K562 (cell line): ENCODE results near the gene TRIO. TPM values are rescaled to one million over a fixed set of nuclear protein-coding genes. Genes with fewer than 3 reads are reported as not detected.
"Not testable (repeated sequence)": the region's sequence is repeated elsewhere in the genome, so short reads cannot be mapped to it uniquely, and the experiment has no call there.

Experiments used
- ATAC-seq: fragments of 200-7000 bp; cut with Tn5 transposase; 3 replicates; pipeline ENCODE4 v1.9.1; 2020; ENCODE audit warnings: moderate library complexity
- BruUV-seq: library from RNA; stranded (reverse); fragments of 400-500 nt; replicated peaks from 2 replicates; lab custom pipeline; 2021; lab: Mats Ljungman, UMichigan
- CTCF ChIA-PET: fragments of 300-600 bp; formaldehyde crosslinking; extraction: SDS; loops from one replicate; lab custom pipeline; 2021; ENCODE audit warnings: low intra/inter-chr PET ratio; lab: Yijun Ruan, JAX
- POLR2A ChIA-PET: fragments of 300-600, 350-650 bp; sonication (Branson Sonifier 250); formaldehyde crosslinking; extraction: SDS; loops from one replicate; lab custom pipeline; 2021; ENCODE audit warnings: antibody characterized with exemption, inconsistent platforms; lab: Yijun Ruan, JAX
- DNase-seq, 4 experiments: peaks; one replicate each; pipeline versions ENCODE4 v3.0.0 to v3.0.0-alpha.2; 2011 to 2018; ENCODE audit warnings: low spot score in 3 of 4, mixed read lengths in 3 of 4; ENCODE audit errors: extremely low read depth in 1 of 4
- FAIRE-seq: peaks from 2 replicates; lab custom pipeline; 2011; peaks lifted over from hg19 to GRCh38; lab: Jason Lieb, UNC
- H2AFZ ChIP-seq: 2 replicates; pipeline ENCODE4 v1.6.0; 2011; ENCODE audit warnings: low read depth, low read length, control low read depth, inconsistent platforms
- H3K27ac ChIP-seq: fragments of 200-600 bp; 3 replicates; pipeline ENCODE4 v1.8.0; 2011; ENCODE audit warnings: low read depth, mild to moderate bottlenecking, control low read depth, inconsistent platforms, low read length, moderate library complexity, mixed read lengths; ENCODE audit errors: extremely low read depth
- H3K27me3 ChIP-seq, 2 experiments: fragments of 300-600 bp in 1 of 2; 2 replicates in 1 of 2; 3 replicates in 1 of 2; pipeline versions ENCODE4 v1.6.0 to v1.8.0; 2011; ENCODE audit warnings: inconsistent platforms in 2 of 2, low read length in 2 of 2, mild to moderate bottlenecking in 1 of 2, mixed read lengths in 1 of 2, moderate library complexity in 1 of 2; ENCODE audit not compliant: control insufficient read depth in 2 of 2, insufficient read depth in 2 of 2
- H3K36me3 ChIP-seq: fragments of 300-600 bp; 3 replicates; pipeline ENCODE4 v1.8.0; 2011; ENCODE audit warnings: mild to moderate bottlenecking, low read length, inconsistent platforms; ENCODE audit not compliant: control insufficient read depth, insufficient read depth
- H3K4me1 ChIP-seq, 2 experiments: fragments of 200-600 bp in 1 of 2; replicated peaks in 1 of 2; 2 replicates in 1 of 2; 3 replicates in 1 of 2; pipeline versions ENCODE4 v1.5.1 to v1.8.0; 2011; ENCODE audit warnings: inconsistent platforms in 2 of 2, low read length in 2 of 2, mild to moderate bottlenecking in 1 of 2, mixed read lengths in 1 of 2, moderate library complexity in 1 of 2; ENCODE audit not compliant: control insufficient read depth in 2 of 2, insufficient read depth in 2 of 2
- H3K4me2 ChIP-seq: 2 replicates; pipeline ENCODE4 v1.6.1; 2011; ENCODE audit warnings: low read length, control low read depth, inconsistent platforms, mixed read lengths; ENCODE audit not compliant: insufficient read depth
- H3K4me3 ChIP-seq: fragments of 200-600 bp; sonication (generic), shearing (Covaris generic); 2 replicates; pipeline ENCODE4 v1.5.1; 2016; ENCODE audit warnings: control low read depth, inconsistent platforms
- H3K79me2 ChIP-seq: fragments of 200-600 bp; 3 replicates; pipeline ENCODE4 v1.8.0; 2011; ENCODE audit warnings: low read length, inconsistent platforms; ENCODE audit not compliant: control insufficient read depth, insufficient read depth
- H3K9ac ChIP-seq, 2 experiments: 2 replicates each; pipeline versions ENCODE4 v1.6.0 to v1.6.1; 2011; ENCODE audit warnings: low read depth in 2 of 2, low read length in 2 of 2, control low read depth in 1 of 2, inconsistent platforms in 1 of 2, mild to moderate bottlenecking in 1 of 2, mixed read lengths in 1 of 2; ENCODE audit not compliant: insufficient read depth in 1 of 2
- H3K9me1 ChIP-seq: one replicate; pipeline ENCODE4 v1.6.0; 2011; ENCODE audit warnings: inconsistent platforms, mild to moderate bottlenecking, low read length, moderate library complexity; ENCODE audit not compliant: control insufficient read depth, insufficient read depth
- H3K9me3 ChIP-seq: replicated peaks from 2 replicates; pipeline ENCODE4 v1.5.1; 2011; ENCODE audit warnings: low read depth, low read length, inconsistent platforms; ENCODE audit not compliant: control insufficient read depth, insufficient read depth
- H4K20me1 ChIP-seq: replicated peaks from 2 replicates; pipeline ENCODE4 v1.6.1; 2011; ENCODE audit warnings: low read length, inconsistent platforms, mixed read lengths; ENCODE audit not compliant: control insufficient read depth, insufficient read depth
- ATF2 ChIP-seq: sonication (generic); formaldehyde crosslinking; IDR thresholded peaks from 2 replicates; pipeline ENCODE4 v1.8.1; 2022; ENCODE audit warnings: missing genetic modification reagents
- BRF2 ChIP-seq: IDR thresholded peaks from 3 replicates; pipeline ENCODE4 v1.6.1; 2011; ENCODE audit warnings: borderline replicate concordance, mild to moderate bottlenecking; ENCODE audit not compliant: insufficient read length, insufficient read depth
- CLOCK ChIP-seq: fragments of 250-450 bp; sonication (Bioruptor Pico); IDR thresholded peaks from 2 replicates; pipeline ENCODE4 v1.4.0; 2020; ENCODE audit warnings: mild to moderate bottlenecking, moderate library complexity, borderline replicate concordance
- KLF6 ChIP-seq: fragments of 250-450 bp; sonication (Bioruptor Pico); IDR thresholded peaks from 2 replicates; pipeline ENCODE4 v1.4.0; 2020; ENCODE audit warnings: mild to moderate bottlenecking, moderate library complexity, borderline replicate concordance
- MAFK ChIP-seq: IDR thresholded peaks from 2 replicates; pipeline ENCODE4 v1.6.1; 2011; ENCODE audit warnings: low read length, improper control_type of control experiment
- ZNF184 ChIP-seq: sonication (generic); formaldehyde crosslinking; IDR thresholded peaks from 2 replicates; pipeline ENCODE4 v1.5.0; 2020; ENCODE audit warnings: missing genetic modification reagents
- ZNF644 ChIP-seq: fragments of 200-800 bp; sonication (Bioruptor generic); IDR thresholded peaks from 2 replicates; pipeline ENCODE4 v1.6.1; 2016; ENCODE audit warnings: low read depth, missing genetic modification characterization, missing compliant biosample characterization
- WGBS: fragments of 100-300 bp; shearing (Covaris generic); methylation state at CpG from one replicate; pipeline ENCODE4 v1.1.6; 2016; ENCODE audit warnings: low coverage, mixed read lengths; ENCODE audit not compliant: insufficient coverage; ENCODE audit errors: missing lambda C conversion rate; 5-methylcytosine and 5-hydroxymethylcytosine counted together
- in situ Hi-C: fragments of 300-500 bp; cut with MboI; formaldehyde crosslinking; loops from 4 replicates; pipeline ENCODE4 v1.15.0; 2018; ENCODE audit warnings: inconsistent platforms, mixed read lengths
- intact Hi-C: fragments of 100-400 bp; cut with micrococcal nuclease; formaldehyde crosslinking; loops from 2 replicates; pipeline ENCODE4 v1.14.2; 2022
- polyA plus RNA-seq, 8 experiments: library from polyadenylated mRNA; depleted of rRNA in 4 of 8; stranded (reverse) in 5 of 8; unstranded in 3 of 8; fragments of >200 nt; fragmentation: Nextera tagmentation in 2 of 8; fragmentation: Illumina TruSeq in 1 of 8; extraction: Ambion mirVana in 2 of 8; extraction: Trizol in 1 of 8; gene quantifications; 2 replicates each; pipeline versions ENCODE4 v1.2.1 to v1.2.3, GENCODE V29; 2011 to 2014; ENCODE audit warnings: inconsistent platforms in 1 of 8, missing spikeins in 1 of 8
- total RNA-seq, 7 experiments: library from RNA; depleted of rRNA in 6 of 7; stranded (reverse); fragments of >200 nt in 6 of 7; fragmentation: Illumina TruSeq in 2 of 7; extraction: Trizol in 2 of 7; gene quantifications; 2 replicates each; pipeline versions ENCODE4 v1.2.1 to v1.2.3, GENCODE V29; 2011 to 2021; ENCODE audit warnings: low replicate concordance in 1 of 7

The TRIO gene
- total and polyA plus RNA-seq, 9 of the 15 experiments (the other 6 are each of a cell fraction or from before 2014, with no cell fraction given): 0.24 to 5.0 (median 1.1) TPM

- no peak for TF ChIP-seq BRF2
- TF ChIP-seq, all 486 proteins: peak for 0
Observed at GRCh38 chr5:14388741-14389140, 245.6 kb downstream of the TRIO start (continued).

- H2AFZ ChIP-seq, in situ Hi-C loops, H3K4me3 ChIP-seq, ATAC-seq, BruUV-seq, FAIRE-seq, H3K9me3 ChIP-seq, intact Hi-C loops, H4K20me1 ChIP-seq, H3K9me1 ChIP-seq, H3K27ac ChIP-seq, H3K9ac ChIP-seq, H3K4me2 ChIP-seq, CTCF ChIA-PET, H3K4me1 ChIP-seq, H3K36me3 ChIP-seq, DNase-seq, H3K79me2 ChIP-seq: not testable (repeated sequence)
- H3K27me3 ChIP-seq: peaks cover 0 to 11% of the 10 kb centered on the region in 2 experiments; a peak in 3 of 5 replicates
- POLR2A ChIA-PET: interaction anchor here (0.7 kb wide), 1 partner anchor 9 kb away, joined by 4 read pairs; no protein-coding TSS in a partner anchor
- 16% methylated on average over 10 of the region's 10 CpGs for WGBS
Observed at GRCh38 chr5:14392552-14392951, 249.4 kb downstream of the TRIO start.

DNA sequence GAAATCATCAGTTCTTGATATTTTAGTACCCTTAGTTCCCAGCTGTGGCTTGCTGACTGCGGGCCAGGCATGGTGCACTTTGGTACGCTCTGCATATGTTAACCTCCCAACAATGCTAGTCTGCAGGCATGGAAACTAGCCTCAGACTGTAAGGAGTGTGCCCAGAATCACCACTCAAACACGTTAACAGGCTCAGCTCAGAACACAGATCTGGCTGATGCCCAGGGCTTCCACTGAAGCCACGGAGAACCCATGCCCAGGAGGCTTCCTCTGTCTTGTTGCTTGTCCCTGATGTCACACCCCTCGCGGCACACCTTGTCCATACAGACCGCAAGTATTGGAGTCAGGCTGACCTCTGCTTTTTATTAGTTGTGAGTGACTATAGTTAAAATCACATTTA, 251.2 kb downstream of the TRIO start:
- no peak for FAIRE-seq
- WGBS: 17% methylated on average over 7 of the region's 7 CpGs
- Histone ChIP-seq H3K4me1 (no peaks in the 10 kb centered on the region), H3K79me2 (no peaks in the 10 kb centered on the region), H3K9ac (no peak overlapping the region), H3K9me1 (no peaks in the 10 kb centered on the region), H3K9me3 (no peaks in the 10 kb centered on the region), H3K4me3 (no peak overlapping the region), H3K27me3 (peaks cover 0 to 18% of the 10 kb centered on the region in 2 experiments; a peak in 3 of 5 replicates), H4K20me1 (no peaks in the 10 kb centered on the region), H2AFZ (no peak overlapping the region), H3K4me2 (no peak overlapping the region), H3K36me3 (no peaks in the 10 kb centered on the region), H3K27ac (no peak overlapping the region)
- no peak for DNase-seq
- intact Hi-C loops: no loop called here
- CTCF ChIA-PET: no interaction called here
- BruUV-seq: no TSS peak
- in situ Hi-C loops: no loop called here
- POLR2A ChIA-PET: no interaction called here
- ATAC-seq: no peak
- no peak for TF ChIP-seq KLF6 (CRISPR knock-in tag)
- no peak for TF ChIP-seq CLOCK (CRISPR knock-in tag)
- TF ChIP-seq ATF2: no peak
- TF ChIP-seq ZNF644: no peak
- TF ChIP-seq ZNF184 (CRISPR knock-in tag): no peak
- TF ChIP-seq MAFK: no peak
